Kidney capillary endothelial cell (primary cell): Measurements from ENCODE around the gene RBFOX2.
"Not testable (repeated sequence)": the region's sequence is repeated elsewhere in the genome, so short reads cannot be mapped to it uniquely, and the experiment has no call there.

ENCODE experiments used
- DNase-seq: peaks from one replicate; pipeline ENCODE4 v3.0.0-alpha.2; 2018; ENCODE audit warnings: low spot score

RBFOX2 gene

DNA sequence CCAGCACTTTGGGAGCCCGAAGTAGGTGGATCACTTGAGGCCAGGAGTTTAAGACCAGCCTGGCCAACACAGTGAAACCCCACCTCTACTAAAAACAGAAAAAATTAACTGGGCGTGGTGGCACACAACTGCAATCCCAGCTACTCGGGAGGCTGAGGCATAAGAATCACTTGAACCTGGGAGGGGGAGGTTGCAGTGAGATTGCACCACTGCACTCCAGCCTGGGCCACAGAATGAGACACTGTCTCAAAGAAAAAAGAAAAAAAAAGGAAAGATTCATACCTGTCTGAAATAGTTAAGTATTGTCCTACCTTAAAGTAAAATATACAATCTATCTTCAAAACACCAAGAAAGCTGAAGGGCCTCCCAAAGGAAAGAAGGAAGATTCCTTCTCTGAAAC is 20.1 kb downstream of the RBFOX2 start:
- DNase-seq = no peak

DNA sequence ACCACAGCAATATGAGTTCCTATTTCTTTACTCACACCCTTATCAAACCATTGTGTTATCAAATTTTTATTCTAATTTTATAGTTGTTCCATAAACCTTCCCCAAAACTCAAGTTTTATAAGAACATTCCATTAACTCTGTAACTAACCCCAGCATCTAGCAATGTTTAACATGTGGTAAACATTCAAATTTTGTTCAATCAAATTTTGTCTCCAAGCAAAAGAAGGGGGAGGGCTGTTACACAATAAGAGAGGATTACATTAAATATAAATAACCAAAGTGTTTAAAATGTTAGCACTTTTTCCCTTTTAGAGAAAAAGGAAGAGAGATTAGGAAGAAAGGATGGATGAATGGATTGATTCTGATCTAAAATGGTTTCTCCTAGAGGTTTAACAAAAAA is 20.5 kb downstream of the RBFOX2 start:
- DNase-seq = no peak

DNA sequence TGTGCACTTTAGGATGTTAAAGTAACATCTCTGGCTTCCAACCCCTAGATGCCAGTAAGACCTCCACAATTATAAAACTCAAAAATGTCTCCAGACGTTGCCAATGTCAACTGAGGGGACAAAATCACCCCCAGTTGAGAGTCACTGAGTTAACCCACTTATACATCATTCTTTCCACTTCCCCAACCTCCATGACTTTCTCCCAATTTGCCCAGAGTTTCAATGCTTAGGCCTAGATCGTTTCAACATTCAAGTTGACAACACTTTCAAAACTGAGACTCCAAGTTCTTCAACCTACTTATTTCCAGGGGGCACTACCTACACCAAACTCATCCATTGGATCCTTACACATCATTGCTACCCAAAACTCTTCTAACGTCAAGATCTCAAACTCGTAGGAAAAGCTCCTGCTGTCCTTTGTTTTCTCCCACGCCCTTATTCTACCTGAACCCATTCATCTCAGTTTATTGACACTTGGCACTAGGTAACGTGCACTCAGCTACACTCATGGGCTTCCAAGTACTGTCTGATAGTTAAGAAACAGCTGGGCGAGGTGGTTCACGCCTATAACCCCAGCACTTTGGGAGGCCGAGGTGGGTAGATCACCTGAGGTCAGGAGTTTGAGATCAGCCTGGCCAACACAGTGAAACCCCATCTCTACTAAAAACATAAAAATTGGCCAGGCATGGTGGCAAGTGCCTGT is 24.5 kb downstream of the RBFOX2 start:
- DNase-seq = no peak

DNA sequence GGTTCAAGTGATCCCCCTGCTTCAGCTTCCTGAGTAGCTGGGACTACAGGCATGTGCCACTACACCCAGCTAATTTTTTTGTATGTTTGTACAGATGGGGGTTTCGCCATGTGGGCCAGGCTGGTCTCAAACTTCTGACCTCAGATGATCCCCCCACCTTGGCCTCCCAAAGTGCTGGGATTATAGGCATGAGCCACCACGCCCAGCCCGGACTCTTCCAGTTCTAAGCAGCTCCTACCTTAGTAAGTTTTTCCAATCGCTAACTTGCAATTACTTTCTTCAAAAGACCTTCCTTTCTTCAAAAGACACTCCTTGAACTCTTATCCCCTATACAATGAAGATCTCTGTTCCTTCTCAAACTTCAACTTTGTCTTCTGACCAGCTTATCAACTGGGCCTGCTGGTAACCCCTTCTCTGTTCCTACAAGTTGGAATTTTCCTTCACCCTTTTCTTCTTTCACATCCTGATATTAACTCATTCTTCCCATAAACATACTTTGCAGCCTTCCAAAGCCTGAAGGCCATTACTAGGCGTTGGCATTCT is 25.8 kb downstream of the RBFOX2 start:
- DNase-seq = no peak

DNA sequence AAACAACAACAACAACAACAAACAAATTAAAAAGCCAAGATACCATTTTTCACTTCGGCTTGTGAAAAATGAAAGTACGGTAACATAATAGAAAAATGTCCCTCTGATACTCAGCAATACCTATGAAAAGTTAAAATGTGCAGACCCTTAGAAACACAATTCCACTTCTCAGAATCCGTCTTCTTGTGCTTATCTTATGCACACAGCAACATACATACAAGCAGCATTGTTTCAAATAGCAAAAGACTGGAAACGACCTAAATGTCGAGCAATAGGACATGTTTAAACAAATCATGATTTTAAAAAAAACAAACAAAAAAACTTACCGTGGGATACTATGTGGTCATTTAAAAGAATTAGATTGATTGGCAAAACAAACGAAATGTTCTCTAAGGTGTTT is 26.5 kb downstream of the RBFOX2 start:
- DNase-seq = no peak

DNA sequence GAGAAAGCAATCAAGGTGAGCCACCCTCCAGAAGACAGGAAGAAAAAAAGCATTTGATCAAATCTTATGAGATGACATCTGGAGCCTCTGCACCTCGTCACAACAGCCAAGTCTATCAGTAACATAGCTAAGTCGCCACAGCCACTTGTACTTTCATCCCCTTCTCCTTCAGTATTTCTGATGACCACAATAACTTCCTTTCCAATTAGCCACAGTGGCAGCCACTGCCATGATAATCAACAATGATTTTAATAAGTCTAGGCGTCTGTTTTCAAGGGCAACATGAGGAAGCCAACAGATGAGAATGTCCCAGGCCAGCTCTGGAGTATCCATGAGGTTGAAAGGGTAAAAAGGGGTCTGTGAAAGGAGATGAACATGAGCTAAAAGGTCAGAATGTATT is 29.9 kb downstream of the RBFOX2 start:
- DNase-seq = no peak

DNA sequence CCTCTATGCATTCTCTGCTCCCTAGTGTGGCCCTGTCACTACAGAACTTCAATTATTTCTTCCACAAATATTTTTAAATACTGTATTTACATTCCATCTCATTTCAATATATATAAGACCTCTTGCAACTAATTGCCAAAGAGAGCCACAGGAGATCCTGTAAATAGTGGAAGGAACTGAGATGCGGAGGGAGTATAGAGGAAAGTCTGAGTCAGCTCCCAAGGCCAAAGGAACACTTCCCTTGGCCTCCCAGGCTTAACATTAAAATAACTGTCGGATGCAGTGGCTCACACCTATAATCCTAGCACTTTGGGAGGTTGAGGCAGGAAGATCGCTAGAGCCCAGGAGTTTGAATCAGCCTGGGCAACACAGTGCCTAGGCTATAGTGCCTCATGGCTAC is 31.2 kb downstream of the RBFOX2 start:
- DNase-seq = peak; percentile 52

DNA sequence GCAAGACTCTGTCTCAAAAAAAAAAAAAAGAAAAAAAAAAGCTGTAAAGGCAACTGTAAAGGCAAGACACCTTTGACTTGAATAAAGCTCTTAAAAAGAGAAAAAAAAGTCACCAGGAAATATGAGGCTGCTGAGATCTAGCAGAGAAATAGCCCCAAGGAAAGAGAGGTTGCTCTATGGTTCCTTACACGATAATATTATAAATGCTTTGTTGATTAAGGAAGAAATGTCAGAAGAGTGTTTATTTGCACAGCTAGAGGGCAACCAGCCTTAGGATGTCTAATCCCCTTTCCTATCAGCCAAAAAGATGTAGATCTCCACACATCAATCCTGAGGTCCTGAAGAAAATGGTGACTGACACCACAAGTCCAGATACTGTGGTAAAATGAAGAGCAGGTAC is 32.0 kb downstream of the RBFOX2 start:
- no peak for DNase-seq

DNA sequence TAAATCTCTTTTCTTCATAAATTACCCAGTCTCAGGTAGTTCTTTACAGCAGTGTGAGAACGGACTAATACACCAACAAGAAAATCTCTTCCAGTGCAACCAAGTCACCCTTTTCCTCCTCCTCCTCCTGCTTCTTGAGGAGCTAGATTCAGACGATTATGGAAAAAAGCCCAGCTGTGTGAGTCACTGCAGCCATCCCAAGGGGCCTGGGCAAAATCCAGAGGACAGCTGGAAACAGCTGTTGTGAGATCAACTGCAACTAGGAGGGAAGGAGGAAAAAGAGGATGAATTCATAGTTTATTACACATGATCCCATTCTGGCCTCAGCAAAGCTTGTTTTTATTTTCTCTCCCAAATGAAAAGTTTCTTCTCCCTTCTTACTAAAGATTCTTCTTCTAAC is 32.9 kb downstream of the RBFOX2 start:
- peak; percentile 64 for DNase-seq

DNA sequence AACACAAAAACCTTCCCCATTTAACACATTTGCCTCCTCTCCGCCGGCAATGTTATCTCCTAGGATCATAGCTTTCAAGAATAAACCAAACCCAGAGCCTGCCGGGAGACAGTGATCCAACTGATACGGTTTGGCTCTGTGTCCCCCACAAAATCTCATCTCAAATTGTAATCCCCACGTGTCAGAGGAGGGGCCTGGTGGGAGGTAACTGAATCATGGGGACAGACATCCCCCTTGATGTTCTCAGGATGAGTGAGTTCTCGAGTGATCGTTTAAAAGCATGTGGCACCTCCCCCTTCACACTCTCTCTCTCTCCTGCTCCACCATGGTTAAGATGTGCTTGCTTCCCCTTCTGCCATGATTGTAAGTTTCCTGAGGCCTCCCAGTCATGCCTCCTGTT is 33.3 kb downstream of the RBFOX2 start:
- no peak for DNase-seq

DNA sequence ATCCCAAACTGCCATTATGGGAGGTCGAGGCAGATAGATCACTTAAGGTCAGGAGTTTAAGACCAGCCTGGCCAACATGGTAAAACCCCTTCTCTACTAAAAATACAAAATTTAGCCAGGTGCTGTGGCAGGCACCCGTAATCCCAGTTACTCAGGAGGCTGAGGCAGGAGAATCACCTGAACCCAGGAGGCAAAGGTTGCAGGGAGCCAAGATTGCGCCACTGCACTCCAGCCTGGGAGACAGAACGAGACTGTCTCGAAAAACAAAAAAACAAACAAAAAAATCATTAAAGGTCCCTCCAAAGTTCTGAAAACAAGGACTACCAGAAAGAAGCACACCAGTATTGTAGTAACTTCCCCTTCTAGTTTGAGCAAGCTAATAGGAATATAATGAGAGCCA is 34.9 kb downstream of the RBFOX2 start:
- not testable (repeated sequence) for DNase-seq

DNA sequence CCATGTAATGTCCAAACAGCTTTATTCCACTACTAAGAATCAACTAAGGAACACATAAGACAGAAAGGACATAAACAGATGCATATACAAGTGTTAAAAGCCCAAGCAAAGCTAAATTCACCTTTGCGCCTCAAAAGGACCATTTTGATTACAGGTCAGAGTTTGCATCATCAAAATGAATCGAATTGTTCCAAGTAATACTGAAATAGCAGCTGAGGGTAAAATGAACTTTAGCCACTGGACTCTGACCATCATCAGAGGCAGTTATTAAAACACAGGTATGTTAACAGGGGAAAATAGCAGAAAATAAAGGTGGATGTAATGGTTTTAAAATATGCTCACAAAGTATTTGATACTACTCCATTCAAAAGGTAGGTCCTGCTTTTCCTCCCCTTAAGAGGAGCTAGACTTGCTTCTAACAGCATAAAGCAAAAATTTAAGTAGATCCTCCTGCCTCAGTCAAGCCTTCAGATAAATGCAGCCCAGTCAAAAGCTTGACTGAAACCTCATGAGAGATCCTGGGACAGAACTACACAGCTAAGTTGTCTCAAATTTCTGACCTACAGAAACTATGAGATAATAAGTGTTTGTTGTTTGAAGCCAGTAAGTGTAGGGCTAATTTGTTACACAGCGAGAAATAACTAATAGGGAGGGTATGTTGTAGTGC is 35.4 kb downstream of the RBFOX2 start:
- no peak for DNase-seq

DNA sequence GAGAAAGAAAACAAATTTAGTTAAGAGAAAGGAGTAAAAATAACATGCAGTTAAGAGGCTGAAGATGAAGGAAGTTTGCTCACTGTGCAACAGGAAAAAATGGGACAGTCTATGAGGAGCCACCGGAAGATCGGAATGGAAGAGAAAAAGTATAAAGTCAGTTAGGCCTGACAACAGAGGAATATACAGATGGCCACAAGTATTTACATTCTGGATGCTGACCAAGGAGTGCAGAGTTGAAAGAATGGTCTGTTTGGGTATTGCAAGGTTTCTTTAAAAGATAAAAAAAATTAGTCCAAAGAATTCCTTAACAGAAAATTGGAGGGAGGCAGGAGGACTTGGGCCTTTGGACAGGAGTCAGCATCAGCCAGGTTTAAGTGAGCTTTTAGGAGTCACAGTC is 37.5 kb downstream of the RBFOX2 start:
- no peak for DNase-seq

DNA sequence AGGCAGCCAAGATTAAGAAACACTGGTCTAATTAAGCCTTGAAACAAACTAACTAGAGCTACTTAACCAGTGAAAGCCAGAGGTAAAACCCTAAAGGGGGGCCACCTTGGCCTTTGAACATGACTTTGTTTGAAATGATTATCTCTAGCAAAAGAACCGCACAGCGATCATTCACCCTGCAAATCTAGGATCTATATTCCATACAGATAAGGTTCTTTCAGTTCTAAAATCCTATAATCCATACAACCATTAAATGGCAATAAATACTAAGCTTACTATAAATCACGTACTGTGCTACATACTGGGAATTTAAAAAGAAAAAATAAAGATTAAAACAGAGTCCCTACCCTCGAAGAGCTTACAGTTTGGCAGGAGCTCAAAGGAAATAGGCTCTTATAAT is 40.6 kb downstream of the RBFOX2 start:
- no peak for DNase-seq

DNA sequence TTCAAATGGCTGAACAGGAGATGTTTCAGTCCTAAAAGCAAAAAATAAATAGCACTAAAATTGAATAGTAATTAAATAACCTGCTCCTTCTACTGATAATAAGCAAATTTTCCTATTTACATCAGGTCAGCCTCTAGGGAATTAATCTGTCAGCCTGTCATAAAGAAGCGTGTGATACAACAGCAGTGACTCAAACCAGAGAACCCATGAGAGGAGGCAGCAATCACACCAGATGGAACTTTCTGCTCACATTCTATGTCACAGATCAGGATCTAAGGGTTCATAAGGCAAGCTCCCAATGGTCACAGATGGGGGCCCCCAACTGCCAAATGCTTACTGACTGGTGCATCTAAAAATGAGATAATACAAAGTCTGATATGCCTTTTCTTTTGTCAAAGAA is 41.1 kb downstream of the RBFOX2 start:
- peak; percentile 37 for DNase-seq

DNA sequence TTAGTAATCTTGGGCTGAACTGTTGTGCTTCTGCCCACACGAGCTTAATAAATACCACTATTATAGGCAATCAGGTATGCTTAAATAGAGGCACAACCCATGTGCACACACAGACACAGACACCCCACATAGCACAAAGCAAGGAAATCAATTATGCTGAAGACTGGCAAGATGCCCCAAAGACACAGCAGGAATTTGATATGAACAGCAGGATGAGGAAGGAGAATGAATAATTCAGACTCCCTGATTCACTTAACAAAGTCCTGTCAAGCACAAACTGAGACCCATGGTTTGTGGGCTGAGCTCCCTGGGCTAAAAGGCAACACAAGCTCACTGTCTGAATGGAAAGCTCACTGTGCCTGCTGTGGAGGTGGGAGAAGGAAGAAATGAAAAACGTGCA is 42.5 kb downstream of the RBFOX2 start:
- DNase-seq = peak; percentile 39

DNA sequence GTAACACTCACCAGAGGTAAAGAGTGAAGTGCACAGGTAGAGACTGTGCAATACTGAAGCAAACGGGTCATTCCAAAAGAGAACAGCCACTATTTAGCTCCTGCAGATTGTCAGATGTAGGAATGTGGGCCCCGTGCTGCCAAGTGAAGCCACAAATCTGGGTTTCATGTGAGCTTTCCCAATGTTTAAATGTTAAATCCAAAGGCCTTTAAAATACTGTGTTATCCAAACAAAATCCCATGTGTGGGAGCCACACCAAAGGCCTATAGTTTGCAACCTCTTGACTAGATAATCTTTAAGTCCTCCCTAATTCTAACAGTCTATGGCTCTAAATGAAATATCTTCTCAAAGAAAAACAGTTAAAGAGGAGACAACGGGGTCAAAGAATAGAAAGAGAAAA is 43.3 kb downstream of the RBFOX2 start:
- DNase-seq = no peak

DNA sequence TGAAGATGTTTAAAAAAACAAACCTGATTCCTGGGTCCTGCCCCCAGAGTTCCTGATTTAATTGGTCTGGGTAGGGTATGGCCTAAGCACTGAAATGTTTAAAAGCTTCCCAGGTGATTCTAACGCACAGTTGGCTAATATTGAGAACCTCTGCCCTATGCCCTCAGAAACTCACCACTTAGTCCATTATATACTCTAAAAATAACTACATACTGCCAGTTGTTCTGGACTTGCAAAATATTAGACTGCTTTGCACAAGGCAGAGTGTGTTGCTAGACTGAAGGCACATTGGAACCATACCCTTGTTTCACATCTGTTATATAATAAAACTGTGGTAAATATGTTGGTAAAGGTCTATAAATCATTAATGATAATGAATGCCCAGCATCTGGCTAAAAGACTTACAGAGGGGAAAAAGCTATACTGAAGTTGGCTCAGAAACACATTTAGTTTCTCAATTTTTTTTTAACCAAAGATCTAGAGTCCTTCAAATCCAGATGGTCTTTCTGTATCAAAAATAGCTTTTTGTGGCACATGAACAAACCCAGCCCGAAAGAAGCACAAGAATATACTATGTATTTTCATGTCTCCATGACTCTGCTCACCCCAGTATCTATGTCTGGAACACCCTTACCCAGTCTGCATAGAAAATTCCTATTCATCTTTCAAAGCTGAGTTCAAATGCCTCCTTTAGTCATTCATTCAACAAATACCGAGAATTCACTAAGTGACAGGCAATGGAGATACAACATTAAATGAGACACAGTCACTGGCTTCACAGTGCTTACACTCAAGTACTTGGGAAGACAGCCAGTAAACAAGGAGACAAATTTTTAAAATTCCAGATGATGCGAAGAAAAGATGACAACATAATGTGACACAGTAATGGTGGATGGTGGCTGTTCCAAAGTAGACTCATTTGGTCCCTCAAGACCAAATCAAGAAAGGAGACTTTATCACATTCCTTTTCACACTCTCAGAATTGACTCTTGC is 44.1 kb downstream of the RBFOX2 start:
- DNase-seq = no peak

DNA sequence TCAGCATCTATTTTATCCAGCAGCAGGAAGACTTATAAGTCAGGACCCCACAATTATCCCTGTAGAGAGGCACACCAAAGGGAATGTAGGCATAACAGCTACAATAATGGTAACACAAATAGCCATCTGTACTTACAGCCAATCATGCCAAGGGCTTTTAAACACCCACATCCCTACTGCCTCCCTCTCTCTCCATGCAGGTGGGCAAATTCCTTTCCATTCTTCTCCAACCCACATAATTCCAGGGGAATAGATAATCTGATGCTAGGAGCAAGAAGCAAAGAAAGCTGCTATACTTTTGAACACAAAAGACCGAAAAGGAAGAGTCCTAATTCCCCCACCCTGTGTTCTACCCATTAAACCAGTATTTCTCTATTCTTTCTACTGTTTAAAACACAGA is 46.7 kb downstream of the RBFOX2 start:
- no peak for DNase-seq

DNA sequence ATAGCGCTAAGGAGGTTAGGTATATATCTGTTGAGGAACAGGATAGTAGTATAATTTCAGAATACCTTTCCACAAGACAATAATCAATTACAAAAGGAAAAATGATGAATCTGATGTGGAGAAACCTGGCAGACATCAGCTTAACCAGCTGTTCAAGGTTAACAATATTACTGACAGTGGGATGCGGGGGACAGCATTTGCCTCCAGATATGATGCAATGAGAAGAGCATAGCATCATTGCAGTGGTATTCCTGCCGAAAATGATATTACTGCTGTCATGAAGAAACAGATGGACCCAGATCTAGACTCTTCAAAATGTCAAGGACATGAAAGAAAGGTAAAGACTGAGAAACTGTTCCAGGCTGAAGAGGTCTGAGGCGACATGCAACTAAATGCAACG is 49.7 kb downstream of the RBFOX2 start:
- DNase-seq = no peak

DNA sequence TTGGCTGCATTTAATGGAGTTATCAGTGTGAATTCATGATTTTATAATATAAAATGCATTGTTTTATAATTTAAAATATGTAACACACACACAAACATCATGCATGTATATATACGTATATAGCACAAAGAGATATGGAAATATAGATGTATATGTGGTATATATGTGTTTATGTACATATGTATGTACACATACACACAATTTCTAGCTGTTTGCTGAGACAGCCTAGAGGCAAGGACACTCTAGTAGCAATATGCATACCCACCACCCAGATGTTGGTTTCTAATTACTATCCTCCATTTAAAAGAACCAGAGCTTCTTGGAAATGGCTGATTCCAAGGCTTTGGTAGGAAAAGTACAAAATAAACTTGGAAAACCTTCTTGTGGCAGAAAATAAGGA is 50.4 kb downstream of the RBFOX2 start:
- DNase-seq = no peak

DNA sequence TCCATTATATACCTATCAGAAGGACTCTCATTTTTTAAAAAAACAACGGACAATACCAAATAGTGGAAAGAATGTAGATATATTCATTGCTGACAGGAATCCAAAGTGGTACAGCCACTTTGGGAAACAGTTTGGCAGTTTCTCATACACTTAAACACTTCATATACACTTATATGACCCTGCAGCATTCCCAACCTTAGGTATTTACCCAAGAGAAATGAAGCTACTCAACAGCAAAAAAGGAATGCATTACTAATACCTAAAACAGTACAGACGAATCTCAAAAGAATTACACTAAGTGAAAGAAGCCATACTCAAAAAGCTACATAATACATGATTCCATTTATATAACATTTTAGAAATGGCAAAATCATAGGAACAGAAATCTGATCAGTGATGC is 51.5 kb downstream of the RBFOX2 start:
- no peak for DNase-seq

DNA sequence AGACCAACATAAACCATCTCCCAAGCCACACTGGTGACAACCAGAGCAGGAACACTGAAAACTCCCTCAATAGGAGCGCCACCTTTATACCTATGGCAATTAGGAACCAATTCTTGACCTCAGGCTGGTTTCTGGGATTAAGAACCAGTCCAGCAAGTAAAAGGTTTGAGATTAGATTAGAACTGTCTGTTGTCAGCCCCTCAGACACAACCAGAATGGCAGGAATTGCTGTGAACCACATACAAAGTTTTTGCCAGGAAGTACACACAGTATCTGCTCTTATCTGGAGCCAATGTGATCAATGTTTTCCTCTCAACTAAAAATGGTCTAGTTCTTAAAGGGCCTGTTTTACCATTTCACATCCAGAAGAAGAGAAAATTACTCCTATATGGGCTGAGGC is 55.2 kb downstream of the RBFOX2 start:
- DNase-seq = no peak
